SK-N-SH (cell line): ENCODE results near the gene LSS. TPM values are rescaled to one million over a fixed set of nuclear protein-coding genes. Genes with fewer than 3 reads are reported as not detected.

Experiments used
- CTCF ChIA-PET: fragments of 300-600, 350-600 bp; formaldehyde crosslinking; extraction: SDS; loops from one replicate; lab custom pipeline; 2021; lab: Yijun Ruan, JAX
- POLR2A ChIA-PET: fragments of 350-600 bp; sonication (Branson Sonifier 250); formaldehyde crosslinking; extraction: SDS; loops from one replicate; lab custom pipeline; 2020; ENCODE audit warnings: antibody characterized with exemption, inconsistent platforms; lab: Yijun Ruan, JAX
- DNase-seq: peaks from one replicate; pipeline ENCODE4 v3.0.0; 2012
- H2AFZ ChIP-seq: fragments of 200-600 bp; sonication (generic); 2 replicates; pipeline ENCODE4 v1.8.1; 2016; ENCODE audit warnings: antibody characterized with exemption, mild to moderate bottlenecking, low read depth
- H3F3A ChIP-seq: fragments of 200-600 bp; sonication (generic); replicated peaks from 2 replicates; pipeline ENCODE3; 2016; ENCODE audit warnings: antibody characterized with exemption, mild to moderate bottlenecking; ENCODE audit not compliant: insufficient read depth
- H3K27ac ChIP-seq, 2 experiments: fragments of 200-500 bp in 1 of 2; fragments of 200-600 bp in 1 of 2; sonication (Bioruptor generic) in 1 of 2; sonication (generic), shearing (Covaris generic) in 1 of 2; 2 replicates each; pipeline versions ENCODE4 v1.5.1 to v1.6.1; 2014 to 2016; ENCODE audit warnings: low read depth in 2 of 2, inconsistent platforms in 1 of 2, low read length in 1 of 2, mild to moderate bottlenecking in 1 of 2, mixed read lengths in 1 of 2
- H3K27me3 ChIP-seq: fragments of 200-600 bp; sonication (generic), shearing (Covaris generic); 2 replicates; pipeline ENCODE4 v1.6.1; 2016; ENCODE audit warnings: mixed run types; ENCODE audit not compliant: insufficient read depth
- H3K36me3 ChIP-seq, 2 experiments: fragments of 200-500 bp in 1 of 2; fragments of 200-600 bp in 1 of 2; sonication (Bioruptor generic) in 1 of 2; sonication (generic) in 1 of 2; replicated peaks in 1 of 2; 2 replicates each; pipeline versions ENCODE3 to v1.5.1; 2014 to 2016; ENCODE audit warnings: low read length in 1 of 2, mild to moderate bottlenecking in 1 of 2; ENCODE audit not compliant: insufficient read depth in 2 of 2, control insufficient read depth in 1 of 2
- H3K4me1 ChIP-seq, 2 experiments: fragments of 200-500 bp in 1 of 2; fragments of 200-600 bp in 1 of 2; sonication (Bioruptor generic) in 1 of 2; sonication (generic), shearing (Covaris generic) in 1 of 2; 2 replicates each; pipeline versions ENCODE4 v1.5.1 to v1.6.1; 2014 to 2016; ENCODE audit warnings: low read depth in 1 of 2, low read length in 1 of 2, mixed run types in 1 of 2; ENCODE audit not compliant: insufficient read depth in 2 of 2, control insufficient read depth in 1 of 2
- H3K4me2 ChIP-seq: fragments of 200-600 bp; sonication (generic), shearing (Covaris generic); 2 replicates; pipeline ENCODE4 v1.6.1; 2017; ENCODE audit warnings: mixed run types
- H3K4me3 ChIP-seq, 2 experiments: fragments of 200-500 bp in 1 of 2; fragments of 200-600 bp in 1 of 2; sonication (Bioruptor generic) in 1 of 2; sonication (generic), shearing (Covaris generic) in 1 of 2; 2 replicates each; pipeline versions ENCODE4 v1.5.1 to v1.8.1; 2014 to 2016; ENCODE audit warnings: low read depth in 2 of 2, inconsistent platforms in 1 of 2, low read length in 1 of 2, mild to moderate bottlenecking in 1 of 2, mixed read lengths in 1 of 2, moderate library complexity in 1 of 2
- H3K79me2 ChIP-seq: fragments of 200-600 bp; sonication (generic); 2 replicates; pipeline ENCODE4 v1.8.1; 2017; ENCODE audit warnings: mild to moderate bottlenecking; ENCODE audit not compliant: insufficient read depth
- H3K9ac ChIP-seq: fragments of 200-600 bp; sonication (generic); 2 replicates; pipeline ENCODE4 v1.6.1; 2017; ENCODE audit warnings: mixed run types
- H3K9me2 ChIP-seq: fragments of 200-600 bp; sonication (generic); 2 replicates; pipeline ENCODE4 v1.6.1; 2017; ENCODE audit warnings: mixed run types
- H3K9me3 ChIP-seq: fragments of 200-600 bp; sonication (generic); 2 replicates; pipeline ENCODE4 v1.6.1; 2017; ENCODE audit warnings: mixed run types, mild to moderate bottlenecking, moderate library complexity
- H4K20me1 ChIP-seq: fragments of 200-600 bp; sonication (generic); 2 replicates; pipeline ENCODE4 v1.6.1; 2017; ENCODE audit warnings: mild to moderate bottlenecking, mixed run types; ENCODE audit not compliant: insufficient read depth
- CHD2 ChIP-seq: fragments of 150-350 bp; IDR thresholded peaks from 2 replicates; pipeline ENCODE4 v1.6.1; 2018; ENCODE audit warnings: low read length; ENCODE audit not compliant: partially characterized antibody
- CTCF ChIP-seq: fragments of 200-600 bp; sonication (generic); IDR thresholded peaks from 2 replicates; pipeline ENCODE4 v1.6.1; 2017; ENCODE audit warnings: antibody characterized with exemption, mild to moderate bottlenecking, moderate library complexity
- EP300 ChIP-seq, 2 experiments: IDR thresholded peaks; 2 replicates each; pipeline versions ENCODE4 v1.4.0 to v1.6.1; 2012; ENCODE audit warnings: borderline replicate concordance in 1 of 2, low read depth in 1 of 2, low read length in 1 of 2
- EZH2phosphoT487 ChIP-seq: fragments of 200-600 bp; sonication (generic); IDR thresholded peaks from 2 replicates; pipeline ENCODE4 v1.6.1; 2017; ENCODE audit warnings: low read depth, mixed run types, mild to moderate bottlenecking, antibody characterized with exemption, moderate library complexity, borderline replicate concordance
- FOXJ3 ChIP-seq: sonication (generic); formaldehyde crosslinking; IDR thresholded peaks from 2 replicates; pipeline ENCODE4 v1.5.1; 2020; ENCODE audit warnings: mild to moderate bottlenecking, missing genetic modification reagents
- FOXM1 ChIP-seq: IDR thresholded peaks from 2 replicates; pipeline ENCODE4 v1.4.0; 2012; ENCODE audit warnings: low read depth, mild to moderate bottlenecking
- GABPA ChIP-seq: IDR thresholded peaks from 2 replicates; pipeline ENCODE4 v1.4.0; 2012; ENCODE audit warnings: low read depth, mild to moderate bottlenecking
- PBX3 ChIP-seq: IDR thresholded peaks from 2 replicates; pipeline ENCODE4; 2012
- POLR2AphosphoS5 ChIP-seq: IDR thresholded peaks from 2 replicates; pipeline ENCODE4 v1.6.1; 2012; ENCODE audit warnings: low read depth, low read length
- RCOR1 ChIP-seq: fragments of 150-350 bp; IDR thresholded peaks from 2 replicates; pipeline ENCODE4 v1.6.1; 2017; ENCODE audit warnings: antibody characterized with exemption, low read length
- REST ChIP-seq: IDR thresholded peaks from 2 replicates; pipeline ENCODE4 v1.6.1; 2012; ENCODE audit warnings: mild to moderate bottlenecking, low read depth, low read length, moderate library complexity
- RFX5 ChIP-seq: IDR thresholded peaks from 2 replicates; pipeline ENCODE4 v1.6.1; 2012; ENCODE audit warnings: mild to moderate bottlenecking, improper control_type of control experiment, low read length
- SMC3 ChIP-seq: IDR thresholded peaks from 2 replicates; pipeline ENCODE4 v1.6.1; 2012; ENCODE audit warnings: low read depth, low read length, improper control_type of control experiment
- USF1 ChIP-seq: IDR thresholded peaks from 2 replicates; pipeline ENCODE4 v1.4.0; 2012; ENCODE audit warnings: low read depth, borderline replicate concordance
- USF2 ChIP-seq: fragments of 150-350 bp; IDR thresholded peaks from 2 replicates; pipeline ENCODE4 v1.6.1; 2017; ENCODE audit warnings: antibody characterized with exemption, low read length, low read depth, borderline replicate concordance
- ZBTB33 ChIP-seq: IDR thresholded peaks from 2 replicates; pipeline ENCODE4 v1.4.0; 2012; ENCODE audit warnings: low read depth, borderline replicate concordance
- WGBS: methylation state at CpG from one replicate; pipeline ENCODE4 v1.1.6; 2017; ENCODE audit warnings: low lambda C conversion rate; 5-methylcytosine and 5-hydroxymethylcytosine counted together
- polyA plus RNA-seq, 3 experiments: library from polyadenylated mRNA; depleted of rRNA; stranded (reverse); fragments of >200 nt; gene quantifications; 2 replicates each; pipeline ENCODE4 v1.2.3, GENCODE V29; 2012

Gene LSS
- polyA plus RNA-seq, 1 of the 3 experiments (the other 2 are of a cell fraction): 38.7 TPM

GRCh38 chr21:46182548-46183336 is 45.8 kb downstream of the LSS start:
- no peak for TF ChIP-seq RFX5
- no peak for TF ChIP-seq EP300 (IDR thresholded peaks at IDR 0.05; ENCODE audit: borderline replicate concordance in 1 of 2, low read depth in 1 of 2, low read length in 1 of 2)
- TF ChIP-seq POLR2AphosphoS5: no peak
- no peak for TF ChIP-seq GABPA
- TF ChIP-seq CTCF: no peak
- TF ChIP-seq PBX3: no peak
- TF ChIP-seq REST: no peak
- TF ChIP-seq RCOR1: no peak
- TF ChIP-seq USF1: no peak
- TF ChIP-seq FOXM1: no peak
- no peak for TF ChIP-seq ZBTB33
- no peak for TF ChIP-seq USF2
- TF ChIP-seq CHD2: no peak
- no peak for TF ChIP-seq EZH2phosphoT487
- TF ChIP-seq SMC3: no peak
- TF ChIP-seq FOXJ3 (CRISPR knock-in tag): no peak
- Histone ChIP-seq H3K9me2 (no peaks in the 10 kb centered on the region), H3K27ac (no peak overlapping the region), H3K27me3 (no peaks in the 10 kb centered on the region), H4K20me1 (no peaks in the 10 kb centered on the region), H3K79me2 (no peaks in the 10 kb centered on the region), H3K9me3 (no peaks in the 10 kb centered on the region), H3K4me2 (no peak overlapping the region), H3K4me1 (peaks cover 0 to 7% of the 10 kb centered on the region in 2 experiments; a peak in 1 of 4 replicates), H2AFZ (no peak overlapping the region), H3K9ac (no peak overlapping the region), H3K36me3 (no peaks in the 10 kb centered on the region), H3F3A (no peaks in the 10 kb centered on the region), H3K4me3 (no peak overlapping the region)
- WGBS: 88% methylated on average over 20 of the region's 44 CpGs
- DNase-seq: no peak
- POLR2A ChIA-PET: no interaction called here
- CTCF ChIA-PET: interaction anchor here (0.8 kb wide), 1 partner anchor 50 kb away, joined by 3 read pairs; no protein-coding TSS in a partner anchor
